ENCODE results near the gene COX7A2. TPM values are rescaled to one million over a fixed set of nuclear protein-coding genes. Genes with fewer than 3 reads are reported as not detected.

COX7A2 gene
- total RNA-seq, 1 donor from 2014 or later, result 267 TPM

DNA sequence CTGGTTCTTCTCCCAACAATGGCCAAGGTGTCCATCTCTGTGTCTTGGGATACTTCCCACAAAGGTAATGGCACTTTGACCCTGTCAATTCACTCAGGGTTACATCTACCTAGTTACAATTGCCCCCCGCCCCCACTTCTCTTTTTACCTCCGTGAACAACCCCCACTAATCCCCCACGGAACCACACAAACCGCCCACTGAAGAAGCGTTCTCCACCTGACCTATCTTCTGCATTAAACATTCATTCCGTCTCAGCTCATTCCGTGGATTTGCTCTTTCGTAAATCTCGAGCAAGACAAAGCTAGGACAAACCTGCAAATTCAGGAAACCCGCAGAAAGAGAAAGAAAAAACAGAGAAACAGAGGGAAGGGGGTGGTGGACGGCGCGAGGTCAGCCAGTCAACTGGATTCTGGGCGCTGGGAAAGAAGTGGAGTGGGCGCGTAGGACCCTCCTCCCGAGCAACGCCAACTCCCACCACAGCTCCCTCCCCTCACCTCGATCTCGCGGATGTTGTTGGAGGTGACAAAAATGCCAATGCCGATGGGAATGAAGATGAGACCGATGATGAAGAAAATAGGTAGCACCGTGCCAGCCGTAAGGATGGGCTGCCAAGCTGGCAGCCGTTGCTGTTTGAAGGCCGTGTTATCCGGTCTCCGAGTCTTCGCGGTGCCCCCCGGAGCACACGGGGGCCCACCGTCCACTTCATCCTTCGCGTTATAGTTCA, 40.5 kb upstream of the COX7A2 start:
- intact Hi-C loops (cut with DNase I), result no loop called here
- H3K27ac ChIP-seq, result peak overlapping the region; percentile 89
- H3K27me3 ChIP-seq (ENCODE audit: low read depth), result no peaks in the 10 kb centered on the region
- H3K36me3 ChIP-seq, result no peaks in the 10 kb centered on the region
- peak overlapping the region; percentile 81 for H3K4me3 ChIP-seq
- no peak for DNase-seq
- H3K4me1 ChIP-seq, result peaks cover 49% of the 10 kb centered on the region
- TF ChIP-seq, protein P1, sequence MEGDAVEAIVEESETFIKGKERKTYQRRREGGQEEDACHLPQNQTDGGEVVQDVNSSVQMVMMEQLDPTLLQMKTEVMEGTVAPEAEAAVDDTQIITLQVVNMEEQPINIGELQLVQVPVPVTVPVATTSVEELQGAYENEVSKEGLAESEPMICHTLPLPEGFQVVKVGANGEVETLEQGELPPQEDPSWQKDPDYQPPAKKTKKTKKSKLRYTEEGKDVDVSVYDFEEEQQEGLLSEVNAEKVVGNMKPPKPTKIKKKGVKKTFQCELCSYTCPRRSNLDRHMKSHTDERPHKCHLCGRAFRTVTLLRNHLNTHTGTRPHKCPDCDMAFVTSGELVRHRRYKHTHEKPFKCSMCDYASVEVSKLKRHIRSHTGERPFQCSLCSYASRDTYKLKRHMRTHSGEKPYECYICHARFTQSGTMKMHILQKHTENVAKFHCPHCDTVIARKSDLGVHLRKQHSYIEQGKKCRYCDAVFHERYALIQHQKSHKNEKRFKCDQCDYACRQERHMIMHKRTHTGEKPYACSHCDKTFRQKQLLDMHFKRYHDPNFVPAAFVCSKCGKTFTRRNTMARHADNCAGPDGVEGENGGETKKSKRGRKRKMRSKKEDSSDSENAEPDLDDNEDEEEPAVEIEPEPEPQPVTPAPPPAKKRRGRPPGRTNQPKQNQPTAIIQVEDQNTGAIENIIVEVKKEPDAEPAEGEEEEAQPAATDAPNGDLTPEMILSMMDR (IDR thresholded peaks at IDR 0.05), result no peak
- H3K9me3 ChIP-seq, result no peaks in the 10 kb centered on the region
- ATAC-seq, result peak; percentile 21 to 55

DNA sequence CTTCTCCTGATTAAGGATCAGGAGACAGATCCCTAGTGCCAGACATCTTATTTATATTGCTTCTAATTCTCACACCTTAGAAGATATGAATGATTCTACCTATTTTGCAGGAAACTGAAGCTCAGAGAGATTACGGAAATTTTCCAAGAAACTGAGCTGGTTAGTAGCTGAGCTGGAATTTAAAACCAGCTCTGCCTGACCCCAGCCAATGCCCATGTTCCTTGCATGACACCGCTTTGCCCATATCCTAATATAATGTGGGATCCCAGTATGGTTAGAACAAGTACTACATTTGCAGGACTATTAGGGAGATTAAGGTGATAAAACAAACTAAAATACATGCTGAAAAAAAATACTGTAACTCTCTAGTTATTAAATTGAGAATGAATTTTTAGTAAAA, 39.1 kb upstream of the COX7A2 start:
- Histone ChIP-seq H3K9me3 (no peaks in the 10 kb centered on the region), H3K36me3 (no peaks in the 10 kb centered on the region), H3K4me3 (peak overlapping the region; percentile 81), H3K4me1 (peaks cover 59% of the 10 kb centered on the region), H3K27me3 (ENCODE audit: low read depth) (no peaks in the 10 kb centered on the region), H3K27ac (no peak overlapping the region)
- TF ChIP-seq, protein P1 (IDR thresholded peaks at IDR 0.05), result no peak
- ATAC-seq, result no peak
- no peak for DNase-seq
- intact Hi-C loops (cut with DNase I), result no loop called here

DNA sequence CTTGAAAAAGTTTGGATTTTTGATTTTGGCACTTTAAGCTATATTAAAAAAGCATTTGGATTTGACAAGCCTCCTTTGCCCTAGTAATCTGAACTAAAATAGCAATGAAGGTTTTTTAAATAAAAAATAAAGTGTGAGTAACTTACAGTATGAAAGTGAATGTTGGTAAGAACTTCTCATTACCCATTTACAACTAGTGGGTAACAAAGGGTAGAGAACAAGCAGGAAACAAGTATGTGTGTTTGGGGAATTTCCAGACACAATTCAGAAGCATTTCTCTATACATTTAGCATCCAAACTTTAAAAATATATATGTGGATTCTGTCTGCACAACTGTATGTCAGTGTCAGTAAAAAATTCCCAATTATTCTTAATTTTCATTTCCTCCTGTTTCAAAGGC, 38.1 kb upstream of the COX7A2 start:
- Histone ChIP-seq H3K4me1 (peaks cover 59% of the 10 kb centered on the region), H3K27ac (no peak overlapping the region), H3K36me3 (no peaks in the 10 kb centered on the region), H3K27me3 (ENCODE audit: low read depth) (no peaks in the 10 kb centered on the region), H3K4me3 (peak overlapping the region; percentile 81), H3K9me3 (no peaks in the 10 kb centered on the region)
- ATAC-seq, result no peak
- no peak for DNase-seq
- TF ChIP-seq, protein P1 (IDR thresholded peaks at IDR 0.05), result no peak
- intact Hi-C loops (cut with DNase I), result no loop called here

DNA sequence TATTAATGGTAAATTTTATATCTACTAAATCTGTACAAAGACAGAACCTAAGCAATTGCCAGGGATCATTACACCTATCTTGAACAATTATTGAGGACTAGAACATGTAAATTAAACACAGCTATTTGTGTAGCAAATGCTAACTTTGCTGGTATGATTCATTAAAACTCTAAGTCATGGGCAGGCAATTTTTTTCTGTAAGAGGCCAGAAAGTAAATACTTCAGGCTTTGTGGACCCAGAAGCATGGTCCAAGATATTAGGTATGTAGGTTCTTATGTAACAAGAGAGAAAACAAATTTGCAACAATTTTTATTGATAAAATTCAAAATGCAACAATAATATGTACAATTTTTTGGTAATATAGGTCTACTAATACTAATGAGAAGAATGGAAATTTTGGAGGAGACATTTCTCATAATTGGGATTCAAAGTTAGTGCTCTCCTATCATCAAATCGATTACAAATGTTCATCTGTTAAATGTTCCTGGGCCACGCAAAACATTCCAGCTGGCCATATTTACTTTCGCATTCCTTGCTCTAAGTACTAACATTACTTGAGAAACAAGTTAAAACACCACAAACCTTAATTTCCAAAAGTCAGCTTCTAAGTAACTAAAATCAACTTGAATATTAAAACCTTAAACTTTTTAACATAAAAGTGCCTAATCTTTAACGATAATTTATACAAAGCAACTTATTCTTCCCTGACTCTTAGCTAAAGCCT, 36.7 kb upstream of the COX7A2 start:
- no peaks in the 10 kb centered on the region for H3K36me3 ChIP-seq
- peak overlapping the region; percentile 8 for H3K27ac ChIP-seq
- H3K9me3 ChIP-seq, result no peaks in the 10 kb centered on the region
- TF ChIP-seq, protein P1 (IDR thresholded peaks at IDR 0.05), result no peak
- no peaks in the 10 kb centered on the region for H3K27me3 ChIP-seq (ENCODE audit: low read depth)
- DNase-seq, result no peak
- intact Hi-C loops (cut with DNase I), result no loop called here
- H3K4me1 ChIP-seq, result peaks cover 54% of the 10 kb centered on the region
- ATAC-seq, result peak in 1 of 2 donors; percentile 39
- H3K4me3 ChIP-seq, result peak overlapping the region; percentile 81

DNA sequence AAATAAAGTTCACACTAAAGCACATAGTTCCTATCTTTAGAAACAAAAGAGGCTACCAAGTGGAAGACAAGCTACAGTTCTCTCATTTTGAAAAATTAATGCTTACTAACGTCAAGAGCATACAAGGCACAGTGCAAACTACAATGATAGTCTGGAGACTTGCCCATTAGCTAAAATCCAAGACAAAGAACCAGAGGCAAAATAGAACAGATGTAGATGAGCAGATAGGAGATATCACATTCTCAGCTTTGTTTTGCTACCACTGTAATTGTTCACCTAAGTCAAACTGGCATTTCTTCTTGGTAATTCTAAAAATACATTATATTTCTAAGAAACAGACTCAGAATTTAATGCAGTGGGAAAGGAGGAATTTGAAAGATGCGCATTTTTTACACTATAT, 35.8 kb upstream of the COX7A2 start:
- no peaks in the 10 kb centered on the region for H3K9me3 ChIP-seq
- ATAC-seq (no peak), DNase-seq (no peak)
- H3K27me3 ChIP-seq (ENCODE audit: low read depth), result no peaks in the 10 kb centered on the region
- no peaks in the 10 kb centered on the region for H3K36me3 ChIP-seq
- H3K4me1 ChIP-seq, result peaks cover 61% of the 10 kb centered on the region
- TF ChIP-seq, protein P1 (IDR thresholded peaks at IDR 0.05), result no peak
- peak overlapping the region; percentile 4 for H3K27ac ChIP-seq
- intact Hi-C loops (cut with DNase I), result no loop called here
- H3K4me3 ChIP-seq, result no peak overlapping the region

Measured in lower lobe of right lung (tissue), 2 donors.